ENCODE results near the gene SOX8.

DNA sequence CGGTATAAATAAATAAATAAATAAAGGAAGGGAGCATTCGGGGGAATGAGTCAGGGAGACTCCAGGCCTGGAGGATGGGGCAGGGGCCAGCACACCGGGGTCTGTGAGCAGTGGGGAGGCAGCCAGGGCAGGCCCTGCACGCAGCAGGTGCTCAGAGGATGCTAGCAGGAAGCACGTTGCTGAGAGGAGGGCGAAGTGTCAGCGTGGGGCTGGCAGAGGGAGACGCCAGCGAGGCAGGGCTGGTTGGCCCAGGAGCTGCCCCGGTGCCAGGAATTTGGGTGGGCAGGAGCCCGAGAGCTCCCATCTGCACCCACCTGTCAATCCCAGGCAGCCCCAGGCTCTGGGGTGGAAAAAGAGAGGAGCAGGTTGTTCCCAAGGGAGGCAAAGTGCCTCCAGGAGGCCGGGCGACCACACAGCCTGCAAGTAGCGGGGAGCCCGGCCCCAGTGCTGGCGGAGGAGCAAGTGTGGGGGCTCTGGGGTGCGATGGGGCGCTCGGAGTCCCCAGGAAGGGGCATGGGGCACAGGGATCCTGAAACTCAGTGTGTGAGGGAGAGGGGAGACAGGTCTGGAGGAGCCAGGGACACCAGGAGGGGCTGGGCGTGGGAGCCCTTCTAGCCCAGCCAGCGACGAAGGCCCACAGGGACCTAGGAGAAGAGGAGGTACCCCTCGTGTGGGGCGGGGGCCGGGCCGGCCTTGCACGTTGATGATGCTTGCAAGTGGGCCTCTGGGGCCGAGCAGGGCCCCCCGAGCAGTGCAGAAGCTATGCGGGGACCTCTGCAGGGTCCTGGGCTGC lies 28.0 kb downstream of the SOX8 start:
- TF ChIP-seq POLR2A (IDR thresholded peaks at IDR 0.05), result no peak
- TF ChIP-seq, protein P1, sequence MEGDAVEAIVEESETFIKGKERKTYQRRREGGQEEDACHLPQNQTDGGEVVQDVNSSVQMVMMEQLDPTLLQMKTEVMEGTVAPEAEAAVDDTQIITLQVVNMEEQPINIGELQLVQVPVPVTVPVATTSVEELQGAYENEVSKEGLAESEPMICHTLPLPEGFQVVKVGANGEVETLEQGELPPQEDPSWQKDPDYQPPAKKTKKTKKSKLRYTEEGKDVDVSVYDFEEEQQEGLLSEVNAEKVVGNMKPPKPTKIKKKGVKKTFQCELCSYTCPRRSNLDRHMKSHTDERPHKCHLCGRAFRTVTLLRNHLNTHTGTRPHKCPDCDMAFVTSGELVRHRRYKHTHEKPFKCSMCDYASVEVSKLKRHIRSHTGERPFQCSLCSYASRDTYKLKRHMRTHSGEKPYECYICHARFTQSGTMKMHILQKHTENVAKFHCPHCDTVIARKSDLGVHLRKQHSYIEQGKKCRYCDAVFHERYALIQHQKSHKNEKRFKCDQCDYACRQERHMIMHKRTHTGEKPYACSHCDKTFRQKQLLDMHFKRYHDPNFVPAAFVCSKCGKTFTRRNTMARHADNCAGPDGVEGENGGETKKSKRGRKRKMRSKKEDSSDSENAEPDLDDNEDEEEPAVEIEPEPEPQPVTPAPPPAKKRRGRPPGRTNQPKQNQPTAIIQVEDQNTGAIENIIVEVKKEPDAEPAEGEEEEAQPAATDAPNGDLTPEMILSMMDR (IDR thresholded peaks at IDR 0.05), result no peak

Data from lower leg skin (tissue), 3 donors.